Activated T-cell treated with anti-CD3 and anti-CD28 coated beads, Interleukin-2, amount 50 U/mL, for 48 hours (primary cell): ENCODE results near the gene ZEB2.
"Not testable (repeated sequence)": the region's sequence is repeated elsewhere in the genome, so short reads cannot be mapped to it uniquely, and the experiment has no call there.

Source experiments
- DNase-seq, 2 experiments: peaks; one replicate each; pipeline ENCODE4 v3.0.0-alpha.2; 2020

The ZEB2 gene

GRCh38 chr2:144376926-144377325, 143.0 kb downstream of the ZEB2 start:
- DNase-seq, result no peak

GRCh38 chr2:144376460-144376859, 143.5 kb downstream of the ZEB2 start:
- DNase-seq, result no peak

- no peak for DNase-seq
Observed at GRCh38 chr2:144374163-144374661, 145.7 kb downstream of the ZEB2 start.

GRCh38 chr2:144372410-144373080, 147.4 kb downstream of the ZEB2 start:
- DNase-seq, result no peak

GRCh38 chr2:144370937-144371584, 148.9 kb downstream of the ZEB2 start:
- no peak for DNase-seq

- DNase-seq, result no peak
Observed at GRCh38 chr2:144369416-144369815, 150.5 kb downstream of the ZEB2 start.

- no peak for DNase-seq
Observed at GRCh38 chr2:144366825-144367429, 153.0 kb downstream of the ZEB2 start.

GRCh38 chr2:144364944-144365738, 154.8 kb downstream of the ZEB2 start:
- DNase-seq, result no peak

- not testable (repeated sequence) for DNase-seq
Observed at GRCh38 chr2:144364247-144364646, 155.7 kb downstream of the ZEB2 start.

- no peak for DNase-seq
Observed at GRCh38 chr2:144362401-144362800, 157.5 kb downstream of the ZEB2 start.

- DNase-seq, result no peak
Observed at GRCh38 chr2:144361742-144362141, 158.2 kb downstream of the ZEB2 start.

GRCh38 chr2:144359684-144360083, 160.2 kb downstream of the ZEB2 start:
- no peak for DNase-seq

- DNase-seq, result no peak
Observed at GRCh38 chr2:144358979-144359541, 160.9 kb downstream of the ZEB2 start.

GRCh38 chr2:144358374-144358964, 161.4 kb downstream of the ZEB2 start:
- no peak for DNase-seq

- no peak for DNase-seq
Observed at GRCh38 chr2:144357623-144358373, 162.1 kb downstream of the ZEB2 start.

- DNase-seq, result no peak
Observed at GRCh38 chr2:144356402-144356801, 163.5 kb downstream of the ZEB2 start.

GRCh38 chr2:144354953-144355352, 165.0 kb downstream of the ZEB2 start:
- no peak for DNase-seq

GRCh38 chr2:144351687-144352086, 168.2 kb downstream of the ZEB2 start:
- DNase-seq, result no peak

- no peak for DNase-seq
Observed at GRCh38 chr2:144350151-144350802, 169.6 kb downstream of the ZEB2 start.

- DNase-seq, result no peak
Observed at GRCh38 chr2:144349674-144350073, 170.2 kb downstream of the ZEB2 start.

GRCh38 chr2:144348846-144349245, 171.1 kb downstream of the ZEB2 start:
- DNase-seq, result no peak
